Psoas muscle (tissue), 8 donors: ENCODE data around the gene IRF6. TPM values are rescaled to one million over a fixed set of nuclear protein-coding genes. Genes with fewer than 3 reads are reported as not detected.

ENCODE experiments used
- ATAC-seq, 4 donors: fragments of 200-7000 bp; cut with Tn5 transposase; one replicate each; pipeline ENCODE4 v1.9.1; 2020; ENCODE audit warnings: moderate library complexity in 3 of 4, mild to moderate bottlenecking in 2 of 4
- DNase-seq, 2 donors: peaks; one replicate each; pipeline ENCODE4 v3.0.0-alpha.2; 2020
- H3K27ac ChIP-seq: fragments of 200-600 bp; one replicate; pipeline ENCODE4 v1.8.0; 2022
- H3K27me3 ChIP-seq, 3 donors: fragments of 200-600 bp in 1 of 3; one replicate each; pipeline versions ENCODE4 v1.6.1 to v1.8.0; 2013 to 2022; ENCODE audit warnings: low read length in 2 of 3, mild to moderate bottlenecking in 2 of 3, moderate library complexity in 1 of 3; ENCODE audit not compliant: insufficient read depth in 3 of 3
- H3K36me3 ChIP-seq, 2 donors: fragments of 200-600 bp in 1 of 2; one replicate each; pipeline versions ENCODE4 v1.6.1 to v1.8.0; 2013 to 2022; ENCODE audit warnings: low read depth in 1 of 2, mild to moderate bottlenecking in 1 of 2, moderate library complexity in 1 of 2; ENCODE audit not compliant: insufficient read depth in 1 of 2
- H3K4me1 ChIP-seq: fragments of 200-600 bp; one replicate; pipeline ENCODE4 v1.8.0; 2022
- H3K4me3 ChIP-seq: fragments of 200-600 bp; one replicate; pipeline ENCODE4 v1.8.0; 2022; ENCODE audit warnings: mild to moderate bottlenecking
- H3K9me3 ChIP-seq: fragments of 200-600 bp; one replicate; pipeline ENCODE4 v1.8.0; 2022
- CTCF ChIP-seq: fragments of 200-600 bp; IDR thresholded peaks from one replicate; pipeline ENCODE4 v1.8.0; 2022; ENCODE audit warnings: antibody characterized with exemption
- WGBS, 3 donors: extraction: QIAGEN DNeasy Blood & Tissue Kit; methylation state at CpG; one replicate each; pipeline versions ENCODE4 v1.1.6 to v1.1.7; 2013; 5-methylcytosine and 5-hydroxymethylcytosine counted together
- intact Hi-C, 2 donors: fragments of 100-400 bp; cut with DNase I; formaldehyde crosslinking; loops; one replicate each; pipeline versions ENCODE4 v1.11.0 to v1.14.2; 2022
- polyA plus RNA-seq, 3 donors: library from polyadenylated mRNA; stranded (reverse); fragments of 200-250 nt; gene quantifications; one replicate each; pipeline ENCODE4 v1.2.3, GENCODE V29; 2013
- total RNA-seq, 4 donors: library from RNA; stranded (reverse); fragmentation: NEBNext Ultra II Directional in 2 of 4; extraction: Animal tissue kit (Norgen Biotek cat#: 25700) in 2 of 4; gene quantifications; one replicate each; pipeline versions ENCODE4 v1.2.1 to v1.2.4, GENCODE V29; 2021 to 2023
- donor health status: healthy with polysubstance abuse.
- donor health status: DM: no; HTN: no; CAD: no; lungs with moderate emphysema.
- donor health status: Bipolar disorder and iron deficiency.
- donor health status: healthy.
- donor health status: DM: yes; HTN: yes; CAD: no.
- donor health status: DM: no; HTN: no; CAD: no.
- donor health status: DM: no; HTN: no; CAD: no.
- donor health status: DM: yes; HTN: yes; CAD: no.

Gene IRF6
- total and polyA plus RNA-seq, 7 donors = 0.26 to 5.1 (median 0.37) TPM; not detected in 1

- H3K4me1 ChIP-seq = no peaks in the 10 kb centered on the region
- H3K4me3 ChIP-seq = no peak overlapping the region
- H3K36me3 ChIP-seq = no peaks in the 10 kb centered on the region
- H3K27ac ChIP-seq = no peak overlapping the region
- 43 to 52% (median 45%) methylated on average over 4 of the region's 4 CpGs for WGBS, 3 donors
- no peaks in the 10 kb centered on the region for H3K9me3 ChIP-seq
- intact Hi-C loops = no loop called here
- DNase-seq (no peak), ATAC-seq (no peak)
- peaks cover 0 to 39% (median 2%) of the 10 kb centered on the region in 3 donors for H3K27me3 ChIP-seq
- no peak for TF ChIP-seq CTCF
These were observed 15.0 kb upstream of the IRF6 start for GRCh38 chr1:209820986-209821385.

- intact Hi-C loops = no loop called here
- Histone ChIP-seq H3K36me3 (no peaks in the 10 kb centered on the region), H3K27ac (no peak overlapping the region), H3K4me3 (no peak overlapping the region), H3K9me3 (no peaks in the 10 kb centered on the region), H3K4me1 (no peaks in the 10 kb centered on the region), H3K27me3 (peaks cover 0 to 35% (median 2%) of the 10 kb centered on the region in 3 donors)
- TF ChIP-seq CTCF = no peak
- DNase-seq (no peak), ATAC-seq (no peak)
- WGBS, 3 donors = 24 to 56% (median 38%) methylated on average over 1 of the region's 1 CpG
These were observed 13.1 kb upstream of the IRF6 start for GRCh38 chr1:209819058-209819457.

GRCh38 chr1:209817691-209818090 is 11.7 kb upstream of the IRF6 start:
- Histone ChIP-seq H3K9me3 (no peaks in the 10 kb centered on the region), H3K27ac (no peak overlapping the region), H3K27me3 (peaks cover 0 to 35% (median 2%) of the 10 kb centered on the region in 3 donors), H3K4me3 (no peak overlapping the region), H3K4me1 (no peaks in the 10 kb centered on the region), H3K36me3 (no peaks in the 10 kb centered on the region)
- no peak for ATAC-seq
- no peak for TF ChIP-seq CTCF
- WGBS, 3 donors = 75 to 85% (median 78%) methylated on average over 1 of the region's 1 CpG
- no peak for DNase-seq
- intact Hi-C loops = no loop called here

DNA sequence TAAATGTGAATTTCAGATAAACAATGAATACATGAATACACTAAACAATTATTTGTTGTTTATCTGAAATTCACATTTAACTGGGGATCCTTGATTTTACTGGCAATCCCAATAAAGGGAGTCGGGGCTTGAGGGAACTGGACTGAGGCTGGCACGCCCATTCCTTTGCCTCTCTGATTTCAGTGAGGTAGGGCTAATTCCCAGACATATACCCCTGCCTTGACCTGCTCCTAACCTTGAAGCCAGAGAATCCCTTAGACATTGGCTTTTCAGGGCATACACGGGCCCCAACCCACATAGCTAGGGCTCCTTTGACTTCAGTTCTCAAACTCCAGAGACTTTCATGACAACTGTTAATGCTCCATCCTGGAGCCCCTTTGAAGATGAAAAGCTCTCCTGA is 11.0 kb upstream of the IRF6 start:
- Histone ChIP-seq H3K27ac (no peak overlapping the region), H3K4me3 (no peak overlapping the region), H3K27me3 (peaks cover 0 to 31% (median 2%) of the 10 kb centered on the region in 3 donors), H3K9me3 (no peaks in the 10 kb centered on the region), H3K36me3 (no peaks in the 10 kb centered on the region), H3K4me1 (no peaks in the 10 kb centered on the region)
- TF ChIP-seq CTCF = no peak
- intact Hi-C loops = no loop called here
- ATAC-seq (no peak), DNase-seq (no peak)
- 56 to 73% (median 62%) methylated on average over 3 of the region's 3 CpGs for WGBS, 3 donors

DNA sequence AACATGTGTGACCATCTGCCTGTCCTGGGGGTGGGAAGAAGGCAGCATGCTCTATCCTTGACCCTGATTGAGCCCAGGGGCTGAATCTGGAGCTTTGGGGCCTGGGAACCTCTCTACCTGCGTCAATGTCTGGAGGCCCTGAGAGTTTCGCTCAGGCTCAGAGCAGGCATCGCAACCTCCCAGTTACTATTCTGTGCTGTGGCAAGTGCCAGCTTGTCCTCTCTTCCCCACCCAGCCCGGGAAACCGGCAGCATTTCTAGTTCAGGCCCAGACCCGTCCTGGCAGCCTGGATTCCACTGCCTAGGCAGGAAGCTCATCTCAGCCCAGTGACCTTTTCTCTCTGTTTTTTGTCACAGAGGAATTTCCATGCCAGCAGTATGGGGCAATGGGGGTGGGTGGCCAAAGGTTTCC is 10.0 kb upstream of the IRF6 start:
- TF ChIP-seq CTCF = no peak
- peaks cover 0 to 21% (median 0%) of the 10 kb centered on the region in 3 donors for H3K27me3 ChIP-seq
- no peaks in the 10 kb centered on the region for H3K9me3 ChIP-seq
- WGBS, 3 donors = 61 to 80% (median 74%) methylated on average over 6 of the region's 6 CpGs
- intact Hi-C loops = no loop called here
- H3K4me1 ChIP-seq = no peaks in the 10 kb centered on the region
- DNase-seq (no peak), ATAC-seq (no peak)
- no peak overlapping the region for H3K4me3 ChIP-seq
- H3K27ac ChIP-seq = no peak overlapping the region
- no peaks in the 10 kb centered on the region for H3K36me3 ChIP-seq
